Activated T-helper 2 cell treated with anti-CD3 and anti-CD28 coated beads, Interferon-gamma antibody, Interleukin-2, Interleukin-4, amounts not matched to agents 10 μg/mL and 5 μg/mL and 100 μg/mL, durations not matched to agents 14 hours and 24 hours and 36 hours (primary cell): ENCODE data around the gene VPS33A. TPM values are rescaled to one million over a fixed set of nuclear protein-coding genes. Genes with fewer than 3 reads are reported as not detected.

Source experiments
- DNase-seq: peaks from one replicate; pipeline ENCODE4 v3.0.0; 2021; ENCODE audit warnings: low spot score
- H3K27ac Mint-ChIP-seq: one replicate; pipeline ENCODE4 v1.8.0; 2021; ENCODE audit warnings: mixed read lengths
- H3K27me3 Mint-ChIP-seq: one replicate; pipeline ENCODE4 v1.8.0; 2021; ENCODE audit warnings: low read depth, mixed read lengths
- H3K36me3 Mint-ChIP-seq: one replicate; pipeline ENCODE4 v1.8.0; 2021; ENCODE audit warnings: low read depth, mixed read lengths
- H3K4me1 Mint-ChIP-seq: one replicate; pipeline ENCODE4 v1.8.0; 2021; ENCODE audit warnings: low read depth, mixed read lengths
- H3K4me3 Mint-ChIP-seq: one replicate; pipeline ENCODE4 v1.8.0; 2021; ENCODE audit warnings: low read depth, mild to moderate bottlenecking, moderate library complexity, mixed read lengths
- H3K9me3 Mint-ChIP-seq: one replicate; pipeline ENCODE4 v1.8.0; 2021; ENCODE audit warnings: mixed read lengths
- intact Hi-C: fragments of 100-400 bp; cut with micrococcal nuclease; formaldehyde crosslinking; loops from one replicate; pipeline ENCODE4 v1.15.1; 2023
- total RNA-seq: library from RNA; stranded (reverse); gene quantifications from 2 replicates; pipeline ENCODE4 v1.2.3, GENCODE V29; 2022

Gene VPS33A
- total RNA-seq, 1 donor from 2014 or later: 26.8 TPM

DNA sequence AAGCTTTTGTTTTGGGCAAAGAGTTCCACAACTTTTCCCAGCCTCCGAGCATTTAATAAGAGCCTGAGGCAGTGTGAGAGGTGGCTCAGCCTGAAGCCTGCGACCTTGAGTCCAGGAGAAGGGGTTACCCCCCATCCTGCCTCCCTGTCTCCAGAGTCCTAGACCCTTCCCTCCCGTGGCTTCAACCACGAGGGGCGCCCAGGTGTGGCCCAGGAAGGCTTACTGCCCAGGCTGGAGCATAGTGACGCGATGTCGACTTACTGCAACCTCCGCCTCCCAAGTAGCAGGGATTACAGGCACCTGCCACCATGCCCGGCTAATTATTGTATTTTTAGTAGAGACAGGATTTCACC lies 82.7 kb downstream of the VPS33A start:
- Mint-ChIP-seq H3K9me3 (no peaks in the 10 kb centered on the region), H3K4me1 (peaks cover 15% of the 10 kb centered on the region), H3K4me3 (peak overlapping the region; percentile 49), H3K27me3 (peaks cover 10% of the 10 kb centered on the region), H3K27ac (no peak overlapping the region), H3K36me3 (no peaks in the 10 kb centered on the region)
- no peak for DNase-seq
- intact Hi-C loops: no loop called here

DNA sequence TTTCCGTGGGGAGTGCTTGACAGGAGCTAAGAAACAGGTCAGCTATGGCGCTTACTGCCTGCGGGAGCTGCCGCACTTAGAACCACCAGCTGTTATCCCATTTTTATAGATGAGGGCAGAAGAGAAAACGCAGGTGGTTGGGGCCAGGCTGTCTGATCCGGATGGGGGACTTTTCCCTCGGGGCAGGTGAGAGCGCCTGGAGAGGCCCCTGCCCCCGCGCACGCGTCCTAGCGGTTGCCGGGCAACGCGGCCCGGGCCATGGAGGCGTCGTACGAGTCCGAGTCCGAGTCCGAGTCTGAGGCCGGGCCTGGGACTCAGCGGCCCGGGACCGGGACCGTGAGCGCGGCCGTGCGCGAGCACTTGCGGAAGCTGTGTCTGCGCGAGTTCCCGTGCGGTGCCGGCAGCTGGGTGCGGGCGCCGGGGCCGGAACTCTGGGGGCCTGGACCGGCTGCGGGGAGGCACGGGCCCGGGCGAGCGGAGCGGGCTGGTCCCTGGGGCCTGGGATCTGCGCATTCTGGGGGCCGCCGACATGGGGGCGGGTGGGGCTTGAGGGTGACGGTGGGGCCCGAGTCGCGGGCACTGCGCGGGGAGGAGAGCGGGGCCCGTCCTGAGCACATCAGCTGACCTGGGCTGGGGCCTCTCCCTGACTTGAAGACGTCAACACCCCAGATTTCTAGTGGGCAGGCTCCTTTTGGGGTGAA lies 83.3 kb downstream of the VPS33A start, which contains the start of gene LRRC43:
LRRC43 (plus strand) TSS at position 237 of the 701 bp plus-strand sequence; CDS start at position 259, 22 bp downstream.
- H3K4me3 Mint-ChIP-seq: peak within 1 kb of the TSS; percentile 73
- peaks cover 10% of the 10 kb centered on the region for H3K27me3 Mint-ChIP-seq
- H3K9me3 Mint-ChIP-seq: no peaks in the 10 kb centered on the region
- intact Hi-C loops: no loop called here
- H3K36me3 Mint-ChIP-seq: no peaks in the 10 kb centered on the region
- peak; percentile 26 for DNase-seq
- H3K27ac Mint-ChIP-seq: no peak within 1 kb of the TSS
- H3K4me1 Mint-ChIP-seq: peaks cover 15% of the 10 kb centered on the region

Other genes with a start within 250 kb of the VPS33A start
- gene BCL7A, start 244.6 kb downstream of the VPS33A start, total RNA-seq: 11.4 and 12.5 TPM in 2 replicates
- gene MLXIP, start 187.7 kb downstream of the VPS33A start, total RNA-seq: 36.7 and 41.4 TPM in 2 replicates
- 54.3 and 55.9 TPM in 2 replicates for gene IL31, start 92.3 kb downstream of the VPS33A start, total RNA-seq
- gene LRRC43, start 83.4 kb downstream of the VPS33A start, total RNA-seq: 1.0 and 1.6 TPM in 2 replicates
- gene B3GNT4, start 62.8 kb downstream of the VPS33A start, total RNA-seq: 1.0 and 1.6 TPM in 2 replicates
- 54.7 and 56.5 TPM in 2 replicates for gene DIABLO, start 40.4 kb downstream of the VPS33A start, total RNA-seq
- gene CLIP1, start 156.2 kb upstream of the VPS33A start, total RNA-seq: 59.9 and 66.2 TPM in 2 replicates
- 38.6 and 39.7 TPM in 2 replicates for gene ZCCHC8, start 234.4 kb upstream of the VPS33A start, total RNA-seq